Pulmonary artery endothelial cell (primary cell): ENCODE results near the gene LDHD. TPM values are rescaled to one million over a fixed set of nuclear protein-coding genes. Genes with fewer than 3 reads are reported as not detected.

ENCODE experiments used
- DNase-seq: peaks from one replicate; pipeline ENCODE4 v3.0.0-alpha.2; 2011; ENCODE audit warnings: low read depth, low spot score
- total RNA-seq: library from RNA; depleted of rRNA; stranded (reverse); fragments of >200 nt; gene quantifications from 2 replicates; pipeline ENCODE4 v1.2.3, GENCODE V29; 2014

LDHD gene
- total RNA-seq, 1 donor from 2014 or later, result 1.6 TPM

- DNase-seq, result no peak
These were observed 35.3 kb downstream of the LDHD start for GRCh38 chr16:75081179-75081859.

- no peak for DNase-seq
These were observed 36.2 kb downstream of the LDHD start for GRCh38 chr16:75080205-75081029.

GRCh38 chr16:75079346-75079926 is 37.1 kb downstream of the LDHD start:
- no peak for DNase-seq

GRCh38 chr16:75078886-75079285 is 37.7 kb downstream of the LDHD start:
- DNase-seq, result no peak

GRCh38 chr16:75075688-75076268 is 40.8 kb downstream of the LDHD start:
- no peak for DNase-seq

GRCh38 chr16:75074920-75075687 is 41.5 kb downstream of the LDHD start:
- DNase-seq, result peak; percentile 39

GRCh38 chr16:75074304-75074793 is 42.2 kb downstream of the LDHD start:
- no peak for DNase-seq

GRCh38 chr16:75073545-75074303 is 42.9 kb downstream of the LDHD start:
- no peak for DNase-seq

GRCh38 chr16:75072239-75072947 is 44.2 kb downstream of the LDHD start:
- DNase-seq, result no peak

- no peak for DNase-seq
These were observed 45.0 kb downstream of the LDHD start for GRCh38 chr16:75071621-75072020.

GRCh38 chr16:75070012-75070841 is 46.4 kb downstream of the LDHD start:
- no peak for DNase-seq

- DNase-seq, result no peak
These were observed 48.2 kb downstream of the LDHD start for GRCh38 chr16:75068085-75069031.

GRCh38 chr16:75066861-75067447 is 49.6 kb downstream of the LDHD start:
- no peak for DNase-seq

- no peak for DNase-seq
These were observed 50.9 kb downstream of the LDHD start for GRCh38 chr16:75065521-75066149.

- DNase-seq, result no peak
These were observed 51.5 kb downstream of the LDHD start for GRCh38 chr16:75065149-75065505.

GRCh38 chr16:75064403-75065148 is 52.0 kb downstream of the LDHD start:
- DNase-seq, result no peak
